Keratinocyte (primary cell): ENCODE data around the gene CTF1. TPM values are rescaled to one million over a fixed set of nuclear protein-coding genes. Genes with fewer than 3 reads are reported as not detected.

ENCODE experiments used
- DNase-seq: peaks from one replicate; pipeline ENCODE4 v3.0.0-alpha.2; 2011; ENCODE audit warnings: low read depth, missing footprints, low spot score
- FAIRE-seq: peaks from 2 replicates; lab custom pipeline; 2011; peaks lifted over from hg19 to GRCh38; lab: Jason Lieb, UNC
- H2AFZ ChIP-seq: 2 replicates; pipeline ENCODE4 v1.6.0; 2012; ENCODE audit warnings: low read length, control low read depth, inconsistent platforms; ENCODE audit not compliant: control insufficient read depth
- H3K27ac ChIP-seq: 2 replicates; pipeline ENCODE4 v1.5.1; 2011; ENCODE audit warnings: low read length; ENCODE audit not compliant: control insufficient read depth, insufficient read depth
- H3K27me3 ChIP-seq: 3 replicates; pipeline ENCODE4 v1.6.0; 2011; ENCODE audit warnings: low read length; ENCODE audit not compliant: control insufficient read depth, insufficient read depth; ENCODE audit errors: extremely low read depth
- H3K36me3 ChIP-seq, 2 experiments: 2 replicates in 1 of 2; 3 replicates in 1 of 2; pipeline ENCODE4 v1.5.1; 2011; ENCODE audit warnings: low read length in 2 of 2, mild to moderate bottlenecking in 1 of 2; ENCODE audit not compliant: control insufficient read depth in 2 of 2, insufficient read depth in 2 of 2; ENCODE audit errors: extremely low read depth in 1 of 2
- H3K4me1 ChIP-seq: 3 replicates; pipeline ENCODE4 v1.5.1; 2011; ENCODE audit warnings: low read length; ENCODE audit not compliant: control insufficient read depth, insufficient read depth; ENCODE audit errors: extremely low read depth
- H3K4me2 ChIP-seq: 3 replicates; pipeline ENCODE4 v1.6.0; 2011; ENCODE audit warnings: low read depth, low read length; ENCODE audit not compliant: control insufficient read depth, insufficient read depth; ENCODE audit errors: extremely low read depth
- H3K4me3 ChIP-seq, 3 experiments: fragments of 200-600 bp in 1 of 3; sonication (generic) in 1 of 3; 2 replicates in 2 of 3; 3 replicates in 1 of 3; pipeline ENCODE4 v1.5.1; 2011 to 2016; ENCODE audit warnings: low read length in 3 of 3, mild to moderate bottlenecking in 3 of 3, control low read depth in 2 of 3, inconsistent platforms in 1 of 3, low read depth in 1 of 3, mixed read lengths in 1 of 3, mixed run types in 1 of 3, moderate library complexity in 1 of 3; ENCODE audit not compliant: control insufficient read depth in 2 of 3, insufficient read depth in 2 of 3; ENCODE audit errors: extremely low read depth in 1 of 3
- H3K79me2 ChIP-seq: 2 replicates; pipeline ENCODE4 v1.6.0; 2012; ENCODE audit warnings: low read length; ENCODE audit not compliant: control insufficient read depth, insufficient read depth
- H3K9ac ChIP-seq: 3 replicates; pipeline ENCODE4 v1.6.0; 2011; ENCODE audit warnings: low read length; ENCODE audit not compliant: control insufficient read depth, insufficient read depth; ENCODE audit errors: extremely low read depth
- H3K9me1 ChIP-seq: 3 replicates; pipeline ENCODE4 v1.6.0; 2011; ENCODE audit warnings: low read length; ENCODE audit not compliant: control insufficient read depth, insufficient read depth; ENCODE audit errors: extremely low read depth
- H3K9me3 ChIP-seq: 2 replicates; pipeline ENCODE4 v1.5.1; 2012; ENCODE audit warnings: low read depth, low read length; ENCODE audit not compliant: control insufficient read depth
- H4K20me1 ChIP-seq: 3 replicates; pipeline ENCODE4 v1.6.0; 2011; ENCODE audit warnings: low read length; ENCODE audit not compliant: control insufficient read depth, insufficient read depth; ENCODE audit errors: extremely low read depth
- EZH2 ChIP-seq: IDR thresholded peaks from one replicate; pipeline ENCODE4 v1.6.1; 2012; ENCODE audit warnings: inconsistent platforms, mild to moderate bottlenecking, low read length, moderate library complexity
- dilution Hi-C: fragments of 300-500 bp; cut with MboI; formaldehyde crosslinking; loops from one replicate; pipeline ENCODE4 v1.7.0; 2020; ENCODE audit warnings: low sequenced_read_pairs; ENCODE audit not compliant: extremely low pct_ligation_motif_present
- polyA plus RNA-seq, 5 experiments: library from polyadenylated mRNA; depleted of rRNA in 3 of 5; stranded (reverse) in 3 of 5; stranded (forward) in 1 of 5; unstranded in 1 of 5; fragments of >200 nt; gene quantifications; 1 replicate in 1 of 5; 2 replicates in 3 of 5; 3 replicates in 1 of 5; pipeline versions ENCODE4 v1.2.1 to v1.2.3, GENCODE V29; 2011 to 2012; ENCODE audit warnings: missing spikeins in 2 of 5, low read depth in 1 of 5, low replicate concordance in 1 of 5
- TF ChIP-seq, protein P1 (sequence below), 3 experiments: IDR thresholded peaks in 1 of 3; conservative IDR thresholded peaks in 1 of 3; optimal IDR thresholded peaks in 1 of 3; 2 replicates in 2 of 3; 3 replicates in 1 of 3; pipeline versions ENCODE3 to v1.5.1; 2011; ENCODE audit warnings: low read length in 3 of 3, mild to moderate bottlenecking in 3 of 3, moderate library complexity in 2 of 3, control low read depth in 1 of 3, inconsistent platforms in 1 of 3; ENCODE audit not compliant: insufficient read depth in 2 of 3; ENCODE audit errors: extremely low read depth in 1 of 3

CTF1 gene
- polyA plus RNA-seq, 1 donor (not counting 4 experiments of a cell fraction or from before 2014, with no cell fraction given), result 2.1 TPM

DNA sequence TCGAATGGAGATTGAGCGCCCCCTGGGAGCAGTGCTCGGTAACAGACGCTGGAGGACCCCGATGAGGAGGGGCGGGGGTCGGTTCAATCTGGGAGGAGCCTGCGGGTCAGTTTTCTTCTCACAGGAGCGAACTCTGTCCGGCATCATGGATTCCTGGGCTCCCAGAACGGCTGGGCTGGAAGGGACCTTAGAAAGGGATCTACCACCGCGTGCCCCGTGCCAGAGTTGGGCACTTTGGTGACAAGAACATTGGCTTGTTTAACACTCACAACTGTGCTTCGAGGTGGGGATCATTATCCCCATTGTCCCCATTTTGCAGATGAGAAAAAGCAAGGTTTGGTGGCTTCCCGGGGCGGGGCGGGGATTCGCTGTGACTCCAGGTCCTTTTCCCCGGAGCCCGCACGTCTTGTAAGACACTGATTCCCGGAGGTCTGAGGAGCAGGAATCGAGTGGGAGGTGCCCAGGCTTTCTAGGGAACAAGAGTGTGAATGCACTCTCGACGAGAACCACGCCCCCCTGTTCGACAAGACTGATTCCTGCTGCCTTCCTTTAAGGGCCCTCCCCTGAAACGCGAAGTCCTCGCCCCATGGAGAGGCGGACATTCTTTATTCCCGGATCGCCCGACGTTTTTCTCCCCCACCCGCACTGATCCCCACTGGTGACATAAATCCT is 25.5 kb downstream of the CTF1 start:
- FAIRE-seq (no peak), DNase-seq (peak; percentile 78)
- peak overlapping the region; percentile 90 for H2AFZ ChIP-seq
- H3K27ac ChIP-seq, result peak overlapping the region; percentile 87
- no peaks in the 10 kb centered on the region for H3K9me3 ChIP-seq
- peak overlapping the region; percentile 51 to 90 (median 81) for H3K4me3 ChIP-seq
- H4K20me1 ChIP-seq, result no peaks in the 10 kb centered on the region
- H3K79me2 ChIP-seq, result peaks cover 18% of the 10 kb centered on the region
- dilution Hi-C loops, result no loop called here
- TF ChIP-seq EZH2, result no peak
- TF ChIP-seq, protein P1, sequence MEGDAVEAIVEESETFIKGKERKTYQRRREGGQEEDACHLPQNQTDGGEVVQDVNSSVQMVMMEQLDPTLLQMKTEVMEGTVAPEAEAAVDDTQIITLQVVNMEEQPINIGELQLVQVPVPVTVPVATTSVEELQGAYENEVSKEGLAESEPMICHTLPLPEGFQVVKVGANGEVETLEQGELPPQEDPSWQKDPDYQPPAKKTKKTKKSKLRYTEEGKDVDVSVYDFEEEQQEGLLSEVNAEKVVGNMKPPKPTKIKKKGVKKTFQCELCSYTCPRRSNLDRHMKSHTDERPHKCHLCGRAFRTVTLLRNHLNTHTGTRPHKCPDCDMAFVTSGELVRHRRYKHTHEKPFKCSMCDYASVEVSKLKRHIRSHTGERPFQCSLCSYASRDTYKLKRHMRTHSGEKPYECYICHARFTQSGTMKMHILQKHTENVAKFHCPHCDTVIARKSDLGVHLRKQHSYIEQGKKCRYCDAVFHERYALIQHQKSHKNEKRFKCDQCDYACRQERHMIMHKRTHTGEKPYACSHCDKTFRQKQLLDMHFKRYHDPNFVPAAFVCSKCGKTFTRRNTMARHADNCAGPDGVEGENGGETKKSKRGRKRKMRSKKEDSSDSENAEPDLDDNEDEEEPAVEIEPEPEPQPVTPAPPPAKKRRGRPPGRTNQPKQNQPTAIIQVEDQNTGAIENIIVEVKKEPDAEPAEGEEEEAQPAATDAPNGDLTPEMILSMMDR (optimal IDR thresholded peaks at IDR 0.05 in 1 of 3, IDR thresholded peaks at IDR 0.05 in 1 of 3, conservative IDR thresholded peaks at IDR 0.05 in 1 of 3; ENCODE audit: extremely low read depth in 1 of 3, insufficient read depth in 2 of 3, low read length in 3 of 3), result peak; percentile 86 to 90 (median 89)
- H3K4me2 ChIP-seq, result peak overlapping the region; percentile 87
- peaks cover 15% of the 10 kb centered on the region for H3K4me1 ChIP-seq
- H3K27me3 ChIP-seq, result no peaks in the 10 kb centered on the region
- H3K9ac ChIP-seq, result peak overlapping the region; percentile 86
- H3K36me3 ChIP-seq, result peaks cover 0 to 3% of the 10 kb centered on the region in 2 experiments
- H3K9me1 ChIP-seq, result no peaks in the 10 kb centered on the region

DNA sequence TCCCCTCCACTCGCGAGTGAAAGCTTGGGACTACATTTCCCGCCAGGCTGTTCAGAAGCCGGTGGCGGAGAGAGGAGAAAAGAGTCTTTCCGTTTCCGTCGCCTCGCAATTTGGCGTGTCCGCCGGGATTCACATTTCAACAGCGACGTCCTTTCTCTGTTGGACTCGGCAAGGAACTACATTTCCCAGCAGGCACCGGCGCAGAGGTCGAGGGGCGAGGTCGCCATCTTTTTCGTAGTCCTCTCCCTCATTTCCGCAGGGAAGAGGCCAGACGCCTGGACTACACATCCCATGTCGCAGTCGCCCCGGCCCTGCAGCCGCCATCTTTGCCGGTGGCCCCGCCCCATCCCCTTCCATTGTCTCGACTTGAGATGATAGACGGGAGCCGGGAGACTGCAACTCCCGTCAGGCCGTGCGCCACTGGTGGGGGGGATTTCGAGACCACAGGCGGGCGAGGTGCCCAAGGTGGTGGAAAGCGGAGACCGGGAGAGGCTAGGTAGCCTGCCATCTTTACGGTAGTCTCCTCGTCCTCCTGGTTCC is 26.1 kb downstream of the CTF1 start:
- H3K27me3 ChIP-seq, result no peaks in the 10 kb centered on the region
- H3K9ac ChIP-seq, result peak overlapping the region; percentile 99
- H3K4me1 ChIP-seq, result peaks cover 21% of the 10 kb centered on the region
- H3K36me3 ChIP-seq, result peaks cover 0 to 6% of the 10 kb centered on the region in 2 experiments
- peaks cover 18% of the 10 kb centered on the region for H3K79me2 ChIP-seq
- H3K9me1 ChIP-seq, result no peaks in the 10 kb centered on the region
- H3K9me3 ChIP-seq, result no peaks in the 10 kb centered on the region
- peak overlapping the region; percentile 99 for H2AFZ ChIP-seq
- peak overlapping the region; percentile 87 for H3K4me2 ChIP-seq
- FAIRE-seq (peak; percentile 92), DNase-seq (peak; percentile 95)
- peak overlapping the region; percentile 51 to 99 (median 94) for H3K4me3 ChIP-seq
- peak overlapping the region; percentile 100 for H3K27ac ChIP-seq
- H4K20me1 ChIP-seq, result no peaks in the 10 kb centered on the region
- TF ChIP-seq EZH2, result no peak
- TF ChIP-seq, protein P1 (optimal IDR thresholded peaks at IDR 0.05 in 1 of 3, IDR thresholded peaks at IDR 0.05 in 1 of 3, conservative IDR thresholded peaks at IDR 0.05 in 1 of 3; ENCODE audit: extremely low read depth in 1 of 3, insufficient read depth in 2 of 3, low read length in 3 of 3), result no peak
- dilution Hi-C loops, result no loop called here
